Fibroblast of mammary gland (primary cell): ENCODE data around the gene MTRF1L.

Experiments
- DNase-seq: peaks from one replicate; pipeline ENCODE4 v3.0.0-alpha.2; 2010; ENCODE audit warnings: low read depth
- H3K4me3 ChIP-seq: 2 replicates; pipeline ENCODE4 v1.5.1; 2011; ENCODE audit warnings: low read depth, mild to moderate bottlenecking, low read length, moderate library complexity; ENCODE audit not compliant: control insufficient read depth
- TF ChIP-seq, protein P1 (sequence below): conservative IDR thresholded peaks from 2 replicates; pipeline ENCODE4 v1.5.1; 2011; ENCODE audit warnings: low read depth, low read length, inconsistent platforms; ENCODE audit not compliant: control insufficient read depth, insufficient read depth

MTRF1L gene

GRCh38 chr6:152954443-152954842, 48.1 kb downstream of the MTRF1L start:
- DNase-seq: no peak
- TF ChIP-seq, protein P1, sequence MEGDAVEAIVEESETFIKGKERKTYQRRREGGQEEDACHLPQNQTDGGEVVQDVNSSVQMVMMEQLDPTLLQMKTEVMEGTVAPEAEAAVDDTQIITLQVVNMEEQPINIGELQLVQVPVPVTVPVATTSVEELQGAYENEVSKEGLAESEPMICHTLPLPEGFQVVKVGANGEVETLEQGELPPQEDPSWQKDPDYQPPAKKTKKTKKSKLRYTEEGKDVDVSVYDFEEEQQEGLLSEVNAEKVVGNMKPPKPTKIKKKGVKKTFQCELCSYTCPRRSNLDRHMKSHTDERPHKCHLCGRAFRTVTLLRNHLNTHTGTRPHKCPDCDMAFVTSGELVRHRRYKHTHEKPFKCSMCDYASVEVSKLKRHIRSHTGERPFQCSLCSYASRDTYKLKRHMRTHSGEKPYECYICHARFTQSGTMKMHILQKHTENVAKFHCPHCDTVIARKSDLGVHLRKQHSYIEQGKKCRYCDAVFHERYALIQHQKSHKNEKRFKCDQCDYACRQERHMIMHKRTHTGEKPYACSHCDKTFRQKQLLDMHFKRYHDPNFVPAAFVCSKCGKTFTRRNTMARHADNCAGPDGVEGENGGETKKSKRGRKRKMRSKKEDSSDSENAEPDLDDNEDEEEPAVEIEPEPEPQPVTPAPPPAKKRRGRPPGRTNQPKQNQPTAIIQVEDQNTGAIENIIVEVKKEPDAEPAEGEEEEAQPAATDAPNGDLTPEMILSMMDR: no peak
- H3K4me3 ChIP-seq: no peak overlapping the region

GRCh38 chr6:152952866-152953509, 49.5 kb downstream of the MTRF1L start:
- peak; percentile 65 for DNase-seq
- H3K4me3 ChIP-seq: no peak overlapping the region
- TF ChIP-seq, protein P1: peak; percentile 77

DNA sequence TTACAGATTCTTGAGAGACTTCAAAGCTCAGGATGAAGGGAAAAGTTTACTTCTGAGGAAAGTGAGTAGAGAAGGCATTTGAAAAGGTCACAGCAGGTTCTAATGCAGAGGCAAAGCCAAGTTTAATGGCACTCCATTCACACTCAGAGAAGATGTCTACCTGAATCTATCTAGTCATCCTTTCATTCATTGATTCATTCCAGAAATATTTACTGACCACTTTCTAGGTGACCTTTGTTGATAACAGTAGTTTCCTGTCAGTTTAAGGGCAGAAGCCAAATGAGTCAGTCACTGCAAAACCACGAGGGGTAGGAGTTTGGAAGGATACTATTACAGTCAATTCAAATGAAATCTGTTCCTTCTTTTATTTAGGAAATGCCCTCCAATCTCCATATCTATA, 50.5 kb downstream of the MTRF1L start:
- H3K4me3 ChIP-seq: no peak overlapping the region
- peak; percentile 54 for DNase-seq
- TF ChIP-seq, protein P1: no peak

GRCh38 chr6:152950240-152950639, 52.3 kb downstream of the MTRF1L start:
- no peak overlapping the region for H3K4me3 ChIP-seq
- TF ChIP-seq, protein P1: no peak
- no peak for DNase-seq

GRCh38 chr6:152948150-152948768, 54.2 kb downstream of the MTRF1L start:
- no peak overlapping the region for H3K4me3 ChIP-seq
- DNase-seq: peak; percentile 64

DNA sequence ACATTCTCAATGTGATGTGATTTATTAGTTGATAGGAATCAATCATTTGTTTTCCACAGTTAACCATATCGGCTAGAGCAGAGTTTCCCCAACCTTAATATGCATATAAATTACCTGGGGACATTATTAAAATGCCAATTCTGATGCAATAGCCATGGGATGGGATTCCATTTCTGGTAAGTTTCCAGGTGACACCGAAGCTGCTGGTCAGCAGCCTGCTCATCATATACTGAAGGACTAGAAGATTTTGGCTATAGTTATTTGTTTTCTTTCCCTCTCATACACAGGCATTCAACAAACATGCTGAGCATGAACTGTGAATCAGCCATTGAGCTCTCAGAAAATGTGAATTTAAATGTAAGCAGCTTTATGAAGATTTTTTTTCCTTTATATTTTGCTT, 55.5 kb downstream of the MTRF1L start:
- H3K4me3 ChIP-seq: no peak overlapping the region
- no peak for DNase-seq
- TF ChIP-seq, protein P1: no peak

More at GRCh38 chr6:152948150-152948768, 54.2 kb downstream of the MTRF1L start:
- TF ChIP-seq, protein P1: peak; percentile 66
